ENCODE data around the gene MINDY4B. TPM values are rescaled to one million over a fixed set of nuclear protein-coding genes. Genes with fewer than 3 reads are reported as not detected.

The MINDY4B gene
- not detected for polyA plus RNA-seq (2013, experiment 1 of 2)
- not detected for polyA plus RNA-seq (2013, experiment 2 of 2)

DNA sequence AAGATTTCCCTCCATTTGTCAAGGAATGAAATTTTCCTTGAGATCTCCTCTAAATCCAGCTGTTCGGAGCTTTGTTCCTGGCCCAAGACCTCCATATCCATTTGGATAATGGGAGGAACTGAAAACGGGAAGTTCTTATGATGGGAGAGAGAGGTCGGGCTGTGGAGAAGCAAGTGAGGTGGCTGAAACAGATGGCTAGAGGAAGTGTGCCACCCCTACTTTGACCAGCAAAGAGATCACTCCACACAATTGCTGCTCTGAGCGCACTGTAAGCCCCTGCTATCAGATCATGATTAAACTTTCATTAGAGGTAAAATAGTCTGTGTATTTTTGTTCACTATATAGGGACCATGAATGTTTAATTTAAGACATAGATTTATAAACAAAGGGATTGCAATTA lies at the start of gene MINDY4B:
Gene MINDY4B, minus strand, starts transcription at position 101 of the 400 bp plus-strand sequence. Its CDS starts 0 bp downstream, at position 101.
- H3K4me2 ChIP-seq (ENCODE audit: low read length), result no peak within 1 kb of the TSS
- H3K18ac ChIP-seq (ENCODE audit: low read length), result no peak within 1 kb of the TSS
- no peak within 1 kb of the TSS for H3K9ac ChIP-seq (ENCODE audit: low read length)
- WGBS (ENCODE audit: extremely low coverage, insufficient coverage, low lambda C conversion rate), result no CpG with 5 or more reads among the region's 4 CpGs
- no peak within 1 kb of the TSS for H2BK15ac ChIP-seq (replicated peaks; ENCODE audit: low read depth)
- H3K27me3 ChIP-seq (ENCODE audit: insufficient read depth, low read length, poor library complexity), result no peaks in the 10 kb centered on the region
- H2BK120ac ChIP-seq (ENCODE audit: low read depth, low read length), result no peak within 1 kb of the TSS
- no peak within 1 kb of the TSS for H4K8ac ChIP-seq (ENCODE audit: low read depth, low read length)
- no peaks in the 10 kb centered on the region for H3K36me3 ChIP-seq (ENCODE audit: control insufficient read depth, insufficient read depth, low read length)
- no peaks in the 10 kb centered on the region for H3K79me2 ChIP-seq (ENCODE audit: control insufficient read depth, insufficient read depth, low read length)
- no peak within 1 kb of the TSS for H4K5ac ChIP-seq (ENCODE audit: low read length)
- H3K27ac ChIP-seq (ENCODE audit: low read depth, low read length), result no peak within 1 kb of the TSS
- H3K4ac ChIP-seq (ENCODE audit: low read depth, low read length), result no peak within 1 kb of the TSS
- H3K4me3 ChIP-seq (ENCODE audit: low read length), result no peak within 1 kb of the TSS
- H2BK5ac ChIP-seq (ENCODE audit: low read length), result no peak within 1 kb of the TSS
- H3K4me1 ChIP-seq (ENCODE audit: control insufficient read depth, low read depth, low read length), result no peaks in the 10 kb centered on the region
- no peak within 1 kb of the TSS for H3K56ac ChIP-seq (ENCODE audit: low read length)
- H3K79me1 ChIP-seq (ENCODE audit: low read length), result no peaks in the 10 kb centered on the region
- no peak for DNase-seq
- H2AK5ac ChIP-seq (ENCODE audit: low read length), result no peak within 1 kb of the TSS
- H3K23ac ChIP-seq (ENCODE audit: low read length), result no peak within 1 kb of the TSS

DNA sequence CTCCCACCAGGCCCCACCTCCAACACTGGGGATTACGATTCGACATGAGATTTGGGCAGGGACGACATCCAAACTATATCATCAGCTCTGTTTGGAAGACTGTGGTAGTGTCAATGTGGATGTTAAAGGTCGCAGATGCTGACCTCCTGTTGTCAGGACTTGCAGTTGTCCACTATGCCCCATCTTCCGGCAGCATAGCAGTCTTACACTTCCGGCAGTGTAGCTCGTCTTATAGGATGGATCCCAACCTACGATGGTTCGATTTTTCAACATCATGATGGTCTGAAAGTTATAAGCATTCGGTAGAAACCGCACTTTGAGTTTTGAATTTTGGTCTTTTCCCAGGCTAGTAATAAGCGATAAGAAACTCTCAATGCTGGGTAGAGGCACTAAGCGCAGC lies 46.7 kb upstream of the MINDY4B start:
- Histone ChIP-seq H3K23ac (ENCODE audit: low read length) (no peak overlapping the region), H4K5ac (ENCODE audit: low read length) (no peak overlapping the region), H3K18ac (ENCODE audit: low read length) (no peak overlapping the region), H3K4ac (ENCODE audit: low read depth, low read length) (no peak overlapping the region), H3K56ac (ENCODE audit: low read length) (no peak overlapping the region), H2AK5ac (ENCODE audit: low read length) (no peak overlapping the region), H3K4me1 (ENCODE audit: control insufficient read depth, low read depth, low read length) (no peaks in the 10 kb centered on the region), H3K79me1 (ENCODE audit: low read length) (no peaks in the 10 kb centered on the region), H3K79me2 (ENCODE audit: control insufficient read depth, insufficient read depth, low read length) (no peaks in the 10 kb centered on the region), H4K8ac (ENCODE audit: low read depth, low read length) (no peak overlapping the region), H3K27me3 (ENCODE audit: insufficient read depth, low read length, poor library complexity) (no peaks in the 10 kb centered on the region), H3K9ac (ENCODE audit: low read length) (no peak overlapping the region), H2BK5ac (ENCODE audit: low read length) (no peak overlapping the region), H3K36me3 (ENCODE audit: control insufficient read depth, insufficient read depth, low read length) (no peaks in the 10 kb centered on the region), H2BK15ac (replicated peaks; ENCODE audit: low read depth) (no peak overlapping the region), H3K4me2 (ENCODE audit: low read length) (no peak overlapping the region), H3K4me3 (ENCODE audit: low read length) (no peak overlapping the region), H2BK120ac (ENCODE audit: low read depth, low read length) (no peak overlapping the region), H3K27ac (ENCODE audit: low read depth, low read length) (no peak overlapping the region)
- DNase-seq, result no peak
- no CpG with 5 or more reads among the region's 13 CpGs for WGBS (ENCODE audit: extremely low coverage, insufficient coverage, low lambda C conversion rate)

DNA sequence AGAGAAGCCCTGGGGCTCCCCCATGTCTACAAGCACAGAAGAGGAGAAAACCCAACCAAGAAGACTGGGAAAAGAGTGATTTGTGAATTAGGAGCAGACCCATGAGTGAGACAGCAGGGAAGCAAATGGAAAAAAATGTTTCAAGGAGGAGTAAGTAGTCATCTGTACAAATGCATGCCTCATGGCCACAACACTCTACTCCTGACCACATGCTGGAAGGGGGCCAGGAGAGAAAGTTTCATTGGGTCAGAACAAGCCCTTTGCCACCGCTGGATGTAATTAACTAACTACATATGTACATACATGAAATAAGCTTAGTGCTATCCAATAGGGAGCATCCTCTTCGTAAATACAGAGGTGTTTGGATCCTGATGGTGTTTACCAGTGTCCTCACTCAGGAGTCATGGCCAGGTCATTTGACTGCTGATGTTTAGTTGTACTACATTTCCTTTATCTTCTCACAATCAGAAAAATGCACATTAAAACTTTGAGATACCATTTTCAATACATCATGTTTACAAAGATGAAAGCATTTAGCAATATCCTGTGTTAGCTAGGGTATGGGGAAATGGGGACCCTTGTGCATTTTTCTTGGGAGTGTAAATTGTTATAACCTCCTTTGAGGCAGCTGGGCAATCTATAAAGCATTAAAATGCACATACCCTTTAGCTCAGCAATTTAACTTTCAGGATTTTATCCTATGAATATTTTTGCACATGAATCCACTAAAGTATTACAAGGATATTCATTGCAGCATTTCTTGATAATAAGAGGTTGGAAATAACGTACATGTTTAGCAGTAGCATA lies 40.2 kb upstream of the MINDY4B start:
- no peaks in the 10 kb centered on the region for H3K79me1 ChIP-seq (ENCODE audit: low read length)
- no CpG with 5 or more reads among the region's 3 CpGs for WGBS (ENCODE audit: extremely low coverage, insufficient coverage, low lambda C conversion rate)

DNA sequence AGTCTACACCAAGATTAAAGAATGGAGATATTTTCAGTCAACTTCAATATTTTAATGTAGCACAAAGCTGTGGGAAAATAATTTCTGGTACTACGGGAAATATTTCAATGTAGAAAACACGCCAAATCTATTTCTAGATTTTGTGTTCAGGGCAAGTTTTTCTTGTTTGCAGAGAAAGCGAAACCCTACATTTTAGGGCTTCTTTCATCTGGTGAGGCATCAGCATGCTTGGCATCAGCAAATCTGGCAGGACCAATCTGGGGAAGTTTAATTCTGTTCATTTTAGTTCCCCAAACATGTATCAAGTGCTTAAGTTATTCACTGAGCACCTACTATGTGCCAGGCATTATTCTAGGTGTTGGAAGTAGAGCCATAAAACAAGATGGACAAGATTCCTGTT lies 37.0 kb upstream of the MINDY4B start:
- no peak overlapping the region for H3K4ac ChIP-seq (ENCODE audit: low read depth, low read length)
- H3K18ac ChIP-seq (ENCODE audit: low read length), result no peak overlapping the region
- no peak overlapping the region for H3K4me3 ChIP-seq (ENCODE audit: low read length)
- WGBS (ENCODE audit: extremely low coverage, insufficient coverage, low lambda C conversion rate), result no CpG with 5 or more reads among the region's 3 CpGs
- no peak overlapping the region for H3K9ac ChIP-seq (ENCODE audit: low read length)
- H3K4me2 ChIP-seq (ENCODE audit: low read length), result no peak overlapping the region
- no peak overlapping the region for H2AK5ac ChIP-seq (ENCODE audit: low read length)
- no peak overlapping the region for H2BK5ac ChIP-seq (ENCODE audit: low read length)
- no peak overlapping the region for H3K27ac ChIP-seq (ENCODE audit: low read depth, low read length)
- no peak overlapping the region for H2BK15ac ChIP-seq (replicated peaks; ENCODE audit: low read depth)
- H2BK120ac ChIP-seq (ENCODE audit: low read depth, low read length), result no peak overlapping the region
- DNase-seq, result no peak
- no peaks in the 10 kb centered on the region for H3K4me1 ChIP-seq (ENCODE audit: control insufficient read depth, low read depth, low read length)
- H3K23ac ChIP-seq (ENCODE audit: low read length), result no peak overlapping the region
- H3K27me3 ChIP-seq (ENCODE audit: insufficient read depth, low read length, poor library complexity), result no peaks in the 10 kb centered on the region
- H3K79me2 ChIP-seq (ENCODE audit: control insufficient read depth, insufficient read depth, low read length), result no peaks in the 10 kb centered on the region
- no peak overlapping the region for H4K5ac ChIP-seq (ENCODE audit: low read length)
- H3K36me3 ChIP-seq (ENCODE audit: control insufficient read depth, insufficient read depth, low read length), result no peaks in the 10 kb centered on the region
- H3K79me1 ChIP-seq (ENCODE audit: low read length), result no peaks in the 10 kb centered on the region
- no peak overlapping the region for H3K56ac ChIP-seq (ENCODE audit: low read length)
- no peak overlapping the region for H4K8ac ChIP-seq (ENCODE audit: low read depth, low read length)

More for the DNA sequence above, 40.2 kb upstream of the MINDY4B start:
- Histone ChIP-seq H3K4ac (ENCODE audit: low read depth, low read length) (no peak overlapping the region), H3K56ac (ENCODE audit: low read length) (no peak overlapping the region), H4K5ac (ENCODE audit: low read length) (no peak overlapping the region), H3K36me3 (ENCODE audit: control insufficient read depth, insufficient read depth, low read length) (no peaks in the 10 kb centered on the region), H2AK5ac (ENCODE audit: low read length) (no peak overlapping the region), H2BK15ac (replicated peaks; ENCODE audit: low read depth) (no peak overlapping the region), H3K4me2 (ENCODE audit: low read length) (no peak overlapping the region), H3K4me1 (ENCODE audit: control insufficient read depth, low read depth, low read length) (no peaks in the 10 kb centered on the region), H3K79me2 (ENCODE audit: control insufficient read depth, insufficient read depth, low read length) (no peaks in the 10 kb centered on the region), H3K18ac (ENCODE audit: low read length) (no peak overlapping the region), H2BK120ac (ENCODE audit: low read depth, low read length) (no peak overlapping the region), H4K8ac (ENCODE audit: low read depth, low read length) (no peak overlapping the region), H3K23ac (ENCODE audit: low read length) (no peak overlapping the region), H3K9ac (ENCODE audit: low read length) (no peak overlapping the region), H3K27ac (ENCODE audit: low read depth, low read length) (no peak overlapping the region), H3K27me3 (ENCODE audit: insufficient read depth, low read length, poor library complexity) (no peaks in the 10 kb centered on the region), H2BK5ac (ENCODE audit: low read length) (no peak overlapping the region), H3K4me3 (ENCODE audit: low read length) (no peak overlapping the region)
- no peak for DNase-seq

DNA sequence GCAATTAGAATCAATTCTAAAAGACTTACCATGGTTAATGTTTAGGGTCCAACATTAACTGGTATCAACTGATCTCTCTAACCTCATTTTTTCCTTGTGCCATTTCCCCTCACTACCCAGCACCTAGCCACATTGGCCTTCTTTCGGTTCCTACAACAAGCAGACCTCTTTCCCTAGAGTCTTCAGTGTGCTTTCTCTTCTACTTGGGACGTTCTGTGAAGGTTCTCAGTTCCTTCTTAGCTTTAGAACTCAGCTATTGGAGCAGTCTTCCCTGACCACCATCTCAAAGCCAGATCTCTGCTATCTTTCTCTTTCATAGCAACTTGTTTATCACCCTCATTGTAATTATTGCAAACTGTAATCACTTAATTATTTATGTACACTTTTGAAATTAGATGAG lies 31.5 kb upstream of the MINDY4B start:
- no peak overlapping the region for H4K5ac ChIP-seq (ENCODE audit: low read length)
- no peak overlapping the region for H2BK15ac ChIP-seq (replicated peaks; ENCODE audit: low read depth)
- no peak overlapping the region for H3K27ac ChIP-seq (ENCODE audit: low read depth, low read length)
- no peaks in the 10 kb centered on the region for H3K27me3 ChIP-seq (ENCODE audit: insufficient read depth, low read length, poor library complexity)
- H3K4ac ChIP-seq (ENCODE audit: low read depth, low read length), result no peak overlapping the region
- H3K18ac ChIP-seq (ENCODE audit: low read length), result no peak overlapping the region
- H3K4me1 ChIP-seq (ENCODE audit: control insufficient read depth, low read depth, low read length), result no peaks in the 10 kb centered on the region
- H3K79me1 ChIP-seq (ENCODE audit: low read length), result no peaks in the 10 kb centered on the region
- no peak overlapping the region for H3K4me3 ChIP-seq (ENCODE audit: low read length)
- H2AK5ac ChIP-seq (ENCODE audit: low read length), result no peak overlapping the region
- no peaks in the 10 kb centered on the region for H3K79me2 ChIP-seq (ENCODE audit: control insufficient read depth, insufficient read depth, low read length)
- no peak overlapping the region for H4K8ac ChIP-seq (ENCODE audit: low read depth, low read length)
- no CpG with 5 or more reads among the region's 2 CpGs for WGBS (ENCODE audit: extremely low coverage, insufficient coverage, low lambda C conversion rate)
- H2BK5ac ChIP-seq (ENCODE audit: low read length), result no peak overlapping the region
- H3K56ac ChIP-seq (ENCODE audit: low read length), result no peak overlapping the region
- H3K4me2 ChIP-seq (ENCODE audit: low read length), result no peak overlapping the region
- H2BK120ac ChIP-seq (ENCODE audit: low read depth, low read length), result no peak overlapping the region
- no peak overlapping the region for H3K9ac ChIP-seq (ENCODE audit: low read length)
- no peaks in the 10 kb centered on the region for H3K36me3 ChIP-seq (ENCODE audit: control insufficient read depth, insufficient read depth, low read length)
- H3K23ac ChIP-seq (ENCODE audit: low read length), result no peak overlapping the region
- no peak for DNase-seq

All from mesendoderm (in vitro differentiated cells).